H1 (cell line): ENCODE measurements around the gene CRABP2. TPM values are rescaled to one million over a fixed set of nuclear protein-coding genes. Genes with fewer than 3 reads are reported as not detected.

Experiments
- ASH2L ChIP-seq: fragments of 200-600, 300-600 bp; sonication (generic); IDR thresholded peaks from one replicate; pipeline ENCODE4 v1.7.1; 2017; ENCODE audit warnings: low read length
- ATF3 ChIP-seq: IDR thresholded peaks from 2 replicates; pipeline ENCODE4 v1.6.1; 2011; ENCODE audit warnings: low read depth, mild to moderate bottlenecking, low read length; ENCODE audit not compliant: insufficient read depth
- BRCA1 ChIP-seq: IDR thresholded peaks from 2 replicates; pipeline ENCODE4 v1.6.1; 2012; ENCODE audit warnings: low read depth, low read length, improper control_type of control experiment
- CHD7 ChIP-seq: fragments of 300-600 bp; sonication (generic); IDR thresholded peaks from 2 replicates; pipeline ENCODE4 v1.7.1; 2012; ENCODE audit warnings: low read length, moderate library complexity, mild to moderate bottlenecking, inconsistent platforms; ENCODE audit not compliant: insufficient replicate concordance
- EGR1 ChIP-seq: IDR thresholded peaks from 2 replicates; pipeline ENCODE4 v1.6.1; 2011; ENCODE audit warnings: low read depth, low read length, borderline replicate concordance
- HDAC6 ChIP-seq: IDR thresholded peaks from one replicate; pipeline ENCODE4 v1.7.1; 2012; ENCODE audit warnings: low read depth, mild to moderate bottlenecking, inconsistent platforms, low read length, moderate library complexity
- MAX ChIP-seq: IDR thresholded peaks from 2 replicates; pipeline ENCODE4 v1.6.1; 2012; ENCODE audit warnings: inconsistent platforms
- POLR2A ChIP-seq, 2 experiments: IDR thresholded peaks; 1 replicate in 1 of 2; 2 replicates in 1 of 2; pipeline ENCODE4 v1.6.1; 2011; ENCODE audit warnings: low read depth in 2 of 2, low read length in 2 of 2, mild to moderate bottlenecking in 2 of 2; ENCODE audit errors: control extremely low read depth in 1 of 2
- SP4 ChIP-seq: IDR thresholded peaks from 2 replicates; pipeline ENCODE4 v1.6.1; 2012; ENCODE audit warnings: low read length, inconsistent platforms
- TAF1 ChIP-seq: IDR thresholded peaks from 2 replicates; pipeline ENCODE4 v1.6.1; 2011; ENCODE audit warnings: mild to moderate bottlenecking, low read depth, low read length
- polyA plus RNA-seq, 7 experiments: library from polyadenylated mRNA; depleted of rRNA in 3 of 7; stranded (reverse) in 5 of 7; unstranded in 2 of 7; fragments of >200 nt in 5 of 7; fragments of 200-250 nt in 2 of 7; gene quantifications; 1 replicate in 5 of 7; 2 replicates in 1 of 7; 4 replicates in 1 of 7; pipeline versions ENCODE4 v1.2.1 to v1.2.3, GENCODE V29; 2011 to 2013; ENCODE audit warnings: missing spikeins in 2 of 7, mixed read lengths in 2 of 7
- total RNA-seq: library from RNA; stranded (reverse); fragmentation: NEBNext Ultra II Directional; extraction: Animal tissue kit (Norgen Biotek cat#: 25700); gene quantifications from 2 replicates; pipeline ENCODE4 v1.2.1, GENCODE V29; 2021

CRABP2 gene
- total and polyA plus RNA-seq, 2 of the 8 experiments (the other 6 are each of a cell fraction or from before 2014, with no cell fraction given) = 69.2 to 119 TPM

- TF ChIP-seq CHD7 (no peak), ATF3 (0 out of 2 replicates have a peak, but pooled peaks have one; percentile 36), POLR2A (IDR thresholded peaks at IDR 0.05; ENCODE audit: control extremely low read depth in 1 of 2, low read depth in 2 of 2, low read length in 2 of 2) (peak in 1 of 2 experiments; percentile 87; a peak in 2 of 3 replicates), EGR1 (peak; percentile 90; the same call in 1 of the 2 replicates), MAX (peak; percentile 51; the same call in 1 of the 2 replicates), SP4 (no peak), ASH2L (peak; percentile 61), BRCA1 (no peak), HDAC6 (no peak), TAF1 (peak; percentile 53; the same call in 1 of the 2 replicates)
These were observed 31.8 kb downstream of the CRABP2 start (continued) for GRCh38 chr1:156673387-156674121.
